Endothelial cell of umbilical vein (primary cell): ENCODE measurements around the gene AASDH. TPM values are rescaled to one million over a fixed set of nuclear protein-coding genes. Genes with fewer than 3 reads are reported as not detected.

Source experiments
- BruUV-seq: library from RNA; stranded (reverse); fragments of 400-500 nt; replicated peaks from 2 replicates; lab custom pipeline; 2021; lab: Mats Ljungman, UMichigan
- CTCF ChIA-PET: fragments of 300-600, 350-600 bp; sonication (Branson Sonifier 250); formaldehyde crosslinking; loops from one replicate; lab custom pipeline; 2021; ENCODE audit warnings: antibody characterized with exemption, inconsistent platforms; lab: Charles Lee
- POLR2A ChIA-PET: fragments of 300-600, 350-600 bp; sonication (Branson Sonifier 250); formaldehyde crosslinking; loops from one replicate; lab custom pipeline; 2021; ENCODE audit warnings: antibody characterized with exemption, inconsistent platforms; lab: Charles Lee
- DNase-seq: peaks from one replicate; pipeline ENCODE4 v3.0.0-alpha.2; 2011; ENCODE audit warnings: low read depth, low spot score
- FAIRE-seq: peaks from 2 replicates; lab custom pipeline; 2011; peaks lifted over from hg19 to GRCh38; lab: Jason Lieb, UNC
- H2AFZ ChIP-seq: 2 replicates; pipeline ENCODE4 v1.6.0; 2012; ENCODE audit warnings: low read depth, low read length, control low read depth, inconsistent platforms
- H3K27ac ChIP-seq: 2 replicates; pipeline ENCODE4 v1.5.1; 2011; ENCODE audit warnings: low read depth, mild to moderate bottlenecking, control low read depth, low read length, moderate library complexity; ENCODE audit not compliant: insufficient read depth
- H3K27me3 ChIP-seq, 2 experiments: 2 replicates each; pipeline versions ENCODE4 v1.6.0 to v1.6.1; 2011; ENCODE audit warnings: low read length in 2 of 2, mixed read lengths in 1 of 2; ENCODE audit not compliant: control insufficient read depth in 2 of 2, insufficient read depth in 2 of 2
- H3K36me3 ChIP-seq, 2 experiments: 2 replicates in 1 of 2; 3 replicates in 1 of 2; pipeline ENCODE4 v1.5.1; 2011; ENCODE audit warnings: low read length in 2 of 2, mild to moderate bottlenecking in 1 of 2, moderate library complexity in 1 of 2; ENCODE audit not compliant: control insufficient read depth in 2 of 2, insufficient read depth in 2 of 2; ENCODE audit errors: extremely low read depth in 1 of 2
- H3K4me1 ChIP-seq: 3 replicates; pipeline ENCODE4 v1.5.1; 2011; ENCODE audit warnings: mild to moderate bottlenecking, low read length; ENCODE audit not compliant: control insufficient read depth, insufficient read depth; ENCODE audit errors: extremely low read depth
- H3K4me2 ChIP-seq: 2 replicates; pipeline ENCODE4 v1.6.1; 2011; ENCODE audit warnings: low read length, control low read depth, mixed read lengths; ENCODE audit not compliant: insufficient read depth
- H3K4me3 ChIP-seq, 3 experiments: fragments of 200-600 bp in 1 of 3; sonication (generic), shearing (Covaris generic) in 1 of 3; replicated peaks in 1 of 3; 2 replicates each; pipeline ENCODE4 v1.5.1; 2011 to 2016; ENCODE audit warnings: control low read depth in 3 of 3, low read length in 3 of 3, mild to moderate bottlenecking in 2 of 3, inconsistent platforms in 1 of 3, low read depth in 1 of 3, moderate library complexity in 1 of 3; ENCODE audit not compliant: insufficient read depth in 1 of 3
- H3K79me2 ChIP-seq: 2 replicates; pipeline ENCODE4 v1.6.0; 2012; ENCODE audit warnings: low read length, inconsistent platforms; ENCODE audit not compliant: control insufficient read depth, insufficient read depth
- H3K9ac ChIP-seq: replicated peaks from 2 replicates; pipeline ENCODE3; 2011; ENCODE audit warnings: low read length, control low read depth; ENCODE audit not compliant: insufficient read depth; ENCODE audit errors: extremely low read depth
- H3K9me1 ChIP-seq: replicated peaks from 3 replicates; pipeline ENCODE4 v1.6.0; 2011; ENCODE audit warnings: mild to moderate bottlenecking, low read length; ENCODE audit not compliant: control insufficient read depth, insufficient read depth; ENCODE audit errors: extremely low read depth
- H3K9me3 ChIP-seq: replicated peaks from 2 replicates; pipeline ENCODE4 v1.5.1; 2012; ENCODE audit warnings: low read length, inconsistent platforms; ENCODE audit not compliant: control insufficient read depth, insufficient read depth
- H4K20me1 ChIP-seq: replicated peaks from 2 replicates; pipeline ENCODE3; 2011; ENCODE audit warnings: mild to moderate bottlenecking, low read length; ENCODE audit not compliant: control insufficient read depth, insufficient read depth; ENCODE audit errors: extremely low read depth
- EZH2 ChIP-seq: IDR thresholded peaks from 2 replicates; pipeline ENCODE4 v1.6.1; 2012; ENCODE audit warnings: borderline replicate concordance, low read depth, mild to moderate bottlenecking, moderate library complexity, low read length, inconsistent platforms; ENCODE audit not compliant: severe bottlenecking
- FOS ChIP-seq: IDR thresholded peaks from 2 replicates; pipeline ENCODE4 v1.6.1; 2011; ENCODE audit warnings: mild to moderate bottlenecking, low read length, moderate library complexity, borderline replicate concordance; ENCODE audit not compliant: insufficient read depth
- GATA2 ChIP-seq: IDR thresholded peaks from 2 replicates; pipeline ENCODE4 v1.7.0; 2011; ENCODE audit warnings: low read depth, mild to moderate bottlenecking, moderate library complexity, mixed read lengths, low read length; ENCODE audit not compliant: insufficient read length, insufficient read depth
- JUN ChIP-seq: IDR thresholded peaks from 2 replicates; pipeline ENCODE4 v1.6.1; 2011; ENCODE audit warnings: borderline replicate concordance, low read depth; ENCODE audit not compliant: insufficient read length, insufficient read depth
- MYC ChIP-seq: IDR thresholded peaks from one replicate; pipeline ENCODE4 v1.6.1; 2011; ENCODE audit warnings: mild to moderate bottlenecking, low read depth, low read length
- POLR2A ChIP-seq: IDR thresholded peaks from 2 replicates; pipeline ENCODE4 v1.6.1; 2012; ENCODE audit warnings: low read depth, mild to moderate bottlenecking, control low read depth, low read length
- POLR2AphosphoS5 ChIP-seq: IDR thresholded peaks from 2 replicates; pipeline ENCODE4 v1.6.1; 2012; ENCODE audit warnings: low read depth, mild to moderate bottlenecking, control low read depth, low read length, moderate library complexity; ENCODE audit not compliant: insufficient read depth
- dilution Hi-C: fragments of 300-500 bp; cut with MboI; formaldehyde crosslinking; loops from one replicate; pipeline ENCODE4 v1.15.0; 2019; ENCODE audit warnings: low sequenced_read_pairs; ENCODE audit not compliant: extremely low pct_ligation_motif_present
- intact Hi-C: fragments of 100-400 bp; cut with micrococcal nuclease; formaldehyde crosslinking; loops from one replicate; pipeline ENCODE4 v1.10.0; 2022
- polyA plus RNA-seq, 4 experiments: library from polyadenylated mRNA; depleted of rRNA in 3 of 4; stranded (reverse) in 3 of 4; unstranded in 1 of 4; fragments of >200 nt; gene quantifications; 2 replicates each; pipeline versions ENCODE4 v1.2.1 to v1.2.3, GENCODE V29; 2011 to 2012; ENCODE audit warnings: missing spikeins in 1 of 4
- total RNA-seq: library from RNA; stranded (reverse); gene quantifications from 2 replicates; pipeline ENCODE4 v1.2.3, GENCODE V29; 2021
- TF ChIP-seq, protein P1 (sequence below), 2 donors: IDR thresholded peaks; 1 replicate in 1 of 2; 2 replicates in 1 of 2; pipeline ENCODE4 v1.5.1; 2011; ENCODE audit warnings: low read length in 2 of 2, mild to moderate bottlenecking in 2 of 2, moderate library complexity in 2 of 2, control low read depth in 1 of 2, inconsistent platforms in 1 of 2, low read depth in 1 of 2; ENCODE audit not compliant: insufficient read depth in 1 of 2; ENCODE audit errors: extremely low read depth in 1 of 2

AASDH gene
- total and polyA plus RNA-seq, 2 donors (not counting 3 experiments of a cell fraction or from before 2014, with no cell fraction given) = 4.2 to 9.5 TPM

DNA sequence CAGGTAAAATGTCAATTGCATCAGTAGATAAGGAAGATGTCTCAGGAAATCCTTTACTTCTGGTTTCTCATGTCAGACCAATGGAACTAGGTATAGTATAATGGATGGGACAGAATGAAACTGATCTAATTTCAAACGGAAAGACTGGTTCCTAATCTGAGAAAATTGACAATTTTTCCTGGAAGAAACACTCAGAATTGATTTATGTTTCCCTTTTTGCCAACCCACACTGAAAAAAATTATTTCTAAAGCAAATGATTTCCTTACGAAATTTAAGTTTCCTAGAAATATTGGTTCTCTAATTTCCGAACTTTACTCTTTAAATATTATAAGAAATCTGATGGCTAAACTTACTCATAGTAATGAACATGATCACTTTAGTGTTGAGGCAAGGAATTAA, 29.1 kb upstream of the AASDH start:
- no peaks in the 10 kb centered on the region for H4K20me1 ChIP-seq
- TF ChIP-seq MYC (no peak), FOS (no peak), EZH2 (no peak)
- TF ChIP-seq, protein P1, sequence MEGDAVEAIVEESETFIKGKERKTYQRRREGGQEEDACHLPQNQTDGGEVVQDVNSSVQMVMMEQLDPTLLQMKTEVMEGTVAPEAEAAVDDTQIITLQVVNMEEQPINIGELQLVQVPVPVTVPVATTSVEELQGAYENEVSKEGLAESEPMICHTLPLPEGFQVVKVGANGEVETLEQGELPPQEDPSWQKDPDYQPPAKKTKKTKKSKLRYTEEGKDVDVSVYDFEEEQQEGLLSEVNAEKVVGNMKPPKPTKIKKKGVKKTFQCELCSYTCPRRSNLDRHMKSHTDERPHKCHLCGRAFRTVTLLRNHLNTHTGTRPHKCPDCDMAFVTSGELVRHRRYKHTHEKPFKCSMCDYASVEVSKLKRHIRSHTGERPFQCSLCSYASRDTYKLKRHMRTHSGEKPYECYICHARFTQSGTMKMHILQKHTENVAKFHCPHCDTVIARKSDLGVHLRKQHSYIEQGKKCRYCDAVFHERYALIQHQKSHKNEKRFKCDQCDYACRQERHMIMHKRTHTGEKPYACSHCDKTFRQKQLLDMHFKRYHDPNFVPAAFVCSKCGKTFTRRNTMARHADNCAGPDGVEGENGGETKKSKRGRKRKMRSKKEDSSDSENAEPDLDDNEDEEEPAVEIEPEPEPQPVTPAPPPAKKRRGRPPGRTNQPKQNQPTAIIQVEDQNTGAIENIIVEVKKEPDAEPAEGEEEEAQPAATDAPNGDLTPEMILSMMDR (IDR thresholded peaks at IDR 0.05; ENCODE audit: extremely low read depth in 1 of 2, insufficient read depth in 1 of 2, low read depth in 1 of 2, low read length in 2 of 2) = no peak
- H3K4me3 ChIP-seq = no peak overlapping the region
- H2AFZ ChIP-seq = no peak overlapping the region
- POLR2A ChIA-PET = no interaction called here
- H3K27ac ChIP-seq = no peak overlapping the region
- H3K79me2 ChIP-seq = peaks cover 82% of the 10 kb centered on the region
- no peaks in the 10 kb centered on the region for H3K9me1 ChIP-seq
- H3K36me3 ChIP-seq = no peaks in the 10 kb centered on the region
- dilution Hi-C loops (no loop called here), intact Hi-C loops (no loop called here)
- no peaks in the 10 kb centered on the region for H3K9me3 ChIP-seq
- H3K4me2 ChIP-seq = no peak overlapping the region
- H3K9ac ChIP-seq = no peak overlapping the region
- CTCF ChIA-PET = interaction anchor here (1.2 kb wide), 1 partner anchor 9 kb away, joined by 3 read pairs; no protein-coding TSS in a partner anchor
- BruUV-seq = no TSS peak
- DNase-seq (no peak), FAIRE-seq (peak; percentile 4)
- peaks cover 2% of the 10 kb centered on the region for H3K4me1 ChIP-seq
- H3K27me3 ChIP-seq = no peaks in the 10 kb centered on the region

DNA sequence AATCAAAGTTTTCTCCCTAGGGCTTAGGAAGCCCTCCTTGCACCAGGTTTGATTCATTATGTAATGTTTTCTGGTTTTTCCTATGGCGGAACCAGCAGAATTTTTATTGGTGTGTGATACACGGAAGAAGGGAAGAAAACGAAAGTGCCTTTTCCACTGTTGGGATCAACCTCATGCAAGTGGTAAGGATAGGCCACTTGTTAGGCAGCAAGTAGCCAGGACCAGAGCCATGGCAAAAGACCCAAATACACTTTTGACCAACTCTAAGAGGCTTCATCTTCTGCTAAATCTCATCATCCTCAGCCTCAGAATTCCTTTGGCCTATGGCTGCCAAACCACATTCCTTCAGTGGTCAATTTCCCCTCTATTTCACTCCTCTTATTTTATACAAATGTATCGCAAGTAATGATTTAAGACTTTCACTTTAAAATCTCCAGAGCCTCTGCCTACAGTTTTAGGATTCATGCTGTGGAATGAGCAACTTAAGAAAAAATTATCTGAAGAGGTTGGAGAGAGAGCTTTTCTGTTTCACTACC, 26.9 kb upstream of the AASDH start:
- no TSS peak for BruUV-seq
- H3K79me2 ChIP-seq = peaks cover 69% of the 10 kb centered on the region
- DNase-seq = no peak
- no peak overlapping the region for H3K4me2 ChIP-seq
- H3K9me1 ChIP-seq = no peaks in the 10 kb centered on the region
- H3K9ac ChIP-seq = no peak overlapping the region
- no peaks in the 10 kb centered on the region for H3K27me3 ChIP-seq
- no peak overlapping the region for H3K27ac ChIP-seq
- no peak for TF ChIP-seq GATA2
- no peak for TF ChIP-seq MYC
- TF ChIP-seq, protein P1 (IDR thresholded peaks at IDR 0.05; ENCODE audit: extremely low read depth in 1 of 2, insufficient read depth in 1 of 2, low read depth in 1 of 2, low read length in 2 of 2) = no peak
- TF ChIP-seq JUN = no peak
- TF ChIP-seq POLR2AphosphoS5 = no peak
- TF ChIP-seq POLR2A = no peak
- no peak overlapping the region for H3K4me3 ChIP-seq
- no peaks in the 10 kb centered on the region for H3K9me3 ChIP-seq
- ChIA-PET CTCF (interaction anchor here (1.6 kb wide), 1 partner anchor 27 kb away, joined by 3 read pairs; the partner anchor contains the start of gene AASDH), POLR2A (no interaction called here)
- dilution Hi-C loops = no loop called here
- no peak overlapping the region for H2AFZ ChIP-seq
- no peaks in the 10 kb centered on the region for H4K20me1 ChIP-seq
- intact Hi-C loops = no loop called here
- FAIRE-seq = no peak
- peaks cover 22% of the 10 kb centered on the region for H3K4me1 ChIP-seq
- H3K36me3 ChIP-seq = no peaks in the 10 kb centered on the region
